ENCODE measurements around the gene CCNB1IP1. TPM values are rescaled to one million over a fixed set of nuclear protein-coding genes. Genes with fewer than 3 reads are reported as not detected.

Gene CCNB1IP1
- total RNA-seq, 1 experiment from 2014 or later, result 151 TPM

- no peak for TF ChIP-seq SP1 (CRISPR knock-in tag; conservative IDR thresholded peaks at IDR 0.05)
- TF ChIP-seq STAT6 (CRISPR knock-in tag; conservative IDR thresholded peaks at IDR 0.05; ENCODE audit: low read depth), result no peak
- TF ChIP-seq ZNF263 (CRISPR knock-in tag; IDR thresholded peaks at IDR 0.05; ENCODE audit: low read depth), result no peak
- no peak for TF ChIP-seq NFATC4 (CRISPR knock-in tag; IDR thresholded peaks at IDR 0.05)
- no peak for TF ChIP-seq ZNF671 (CRISPR knock-in tag; IDR thresholded peaks at IDR 0.05)
- TF ChIP-seq, protein P1, sequence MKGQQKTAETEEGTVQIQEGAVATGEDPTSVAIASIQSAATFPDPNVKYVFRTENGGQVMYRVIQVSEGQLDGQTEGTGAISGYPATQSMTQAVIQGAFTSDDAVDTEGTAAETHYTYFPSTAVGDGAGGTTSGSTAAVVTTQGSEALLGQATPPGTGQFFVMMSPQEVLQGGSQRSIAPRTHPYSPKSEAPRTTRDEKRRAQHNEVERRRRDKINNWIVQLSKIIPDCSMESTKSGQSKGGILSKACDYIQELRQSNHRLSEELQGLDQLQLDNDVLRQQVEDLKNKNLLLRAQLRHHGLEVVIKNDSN (CRISPR knock-in tag; IDR thresholded peaks at IDR 0.05), result no peak
These were observed 670 bp downstream of the CCNB1IP1 start (continued) for GRCh38 chr14:20332431-20332787.

- Mint-ChIP-seq H3K27me3 (ENCODE audit: low read depth) (no peaks in the 10 kb centered on the region), H3K9me3 (no peaks in the 10 kb centered on the region), H3K4me1 (peaks cover 32% of the 10 kb centered on the region), H3K27ac (peak overlapping the region; percentile 90), H3K4me3 (peak overlapping the region; percentile 94), H3K36me3 (peaks cover 40% of the 10 kb centered on the region)
- ChIA-PET CTCF (no interaction called here), POLR2A (no interaction called here)
- DNase-seq (ENCODE audit: low spot score) (no peak), ATAC-seq (no peak)
- TF ChIP-seq OVOL2 (CRISPR knock-in tag; IDR thresholded peaks at IDR 0.05; ENCODE audit: borderline replicate concordance) (no peak), NFE2L1 (CRISPR knock-in tag; IDR thresholded peaks at IDR 0.05) (no peak), JUN (CRISPR knock-in tag; IDR thresholded peaks at IDR 0.05) (no peak), HMGA2 (CRISPR knock-in tag; IDR thresholded peaks at IDR 0.05) (no peak), MYBL2 (CRISPR knock-in tag; IDR thresholded peaks at IDR 0.05) (no peak), GABPB1 (CRISPR knock-in tag; IDR thresholded peaks at IDR 0.05) (no peak), ZNF317 (CRISPR knock-in tag; IDR thresholded peaks at IDR 0.05; ENCODE audit: borderline replicate concordance, low read depth) (no peak), PREB (CRISPR knock-in tag; IDR thresholded peaks at IDR 0.05; ENCODE audit: borderline replicate concordance) (no peak)
- TF ChIP-seq, protein P1 (CRISPR knock-in tag; IDR thresholded peaks at IDR 0.05), result no peak
- TF ChIP-seq, protein P2, sequence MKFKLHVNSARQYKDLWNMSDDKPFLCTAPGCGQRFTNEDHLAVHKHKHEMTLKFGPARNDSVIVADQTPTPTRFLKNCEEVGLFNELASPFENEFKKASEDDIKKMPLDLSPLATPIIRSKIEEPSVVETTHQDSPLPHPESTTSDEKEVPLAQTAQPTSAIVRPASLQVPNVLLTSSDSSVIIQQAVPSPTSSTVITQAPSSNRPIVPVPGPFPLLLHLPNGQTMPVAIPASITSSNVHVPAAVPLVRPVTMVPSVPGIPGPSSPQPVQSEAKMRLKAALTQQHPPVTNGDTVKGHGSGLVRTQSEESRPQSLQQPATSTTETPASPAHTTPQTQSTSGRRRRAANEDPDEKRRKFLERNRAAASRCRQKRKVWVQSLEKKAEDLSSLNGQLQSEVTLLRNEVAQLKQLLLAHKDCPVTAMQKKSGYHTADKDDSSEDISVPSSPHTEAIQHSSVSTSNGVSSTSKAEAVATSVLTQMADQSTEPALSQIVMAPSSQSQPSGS (CRISPR knock-in tag; IDR thresholded peaks at IDR 0.05; ENCODE audit: borderline replicate concordance, low read depth), result no peak
- TF ChIP-seq, protein P3, sequence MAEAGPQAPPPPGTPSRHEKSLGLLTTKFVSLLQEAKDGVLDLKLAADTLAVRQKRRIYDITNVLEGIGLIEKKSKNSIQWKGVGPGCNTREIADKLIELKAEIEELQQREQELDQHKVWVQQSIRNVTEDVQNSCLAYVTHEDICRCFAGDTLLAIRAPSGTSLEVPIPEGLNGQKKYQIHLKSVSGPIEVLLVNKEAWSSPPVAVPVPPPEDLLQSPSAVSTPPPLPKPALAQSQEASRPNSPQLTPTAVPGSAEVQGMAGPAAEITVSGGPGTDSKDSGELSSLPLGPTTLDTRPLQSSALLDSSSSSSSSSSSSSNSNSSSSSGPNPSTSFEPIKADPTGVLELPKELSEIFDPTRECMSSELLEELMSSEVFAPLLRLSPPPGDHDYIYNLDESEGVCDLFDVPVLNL (CRISPR knock-in tag; IDR thresholded peaks at IDR 0.05; ENCODE audit: borderline replicate concordance, low read depth), result no peak
These were observed 1.9 kb downstream of the CCNB1IP1 start for GRCh38 chr14:20331053-20331613.
